HCT116 (cell line): ENCODE data around the gene INHBA. TPM values are rescaled to one million over a fixed set of nuclear protein-coding genes. Genes with fewer than 3 reads are reported as not detected.

Experiments
- ATAC-seq: fragments of 200-7000 bp; cut with Tn5 transposase; 2 replicates; pipeline ENCODE4 v1.9.1; 2020; ENCODE audit warnings: mild to moderate bottlenecking, moderate library complexity
- BruUV-seq: library from RNA; stranded (reverse); fragments of 400-500 nt; replicated peaks from 2 replicates; lab custom pipeline; 2021; lab: Mats Ljungman, UMichigan
- CTCF ChIA-PET: fragments of 300-600 bp; sonication (Branson Sonifier 250); formaldehyde crosslinking; loops from one replicate; lab custom pipeline; 2021; ENCODE audit warnings: antibody characterized with exemption; lab: Charles Lee
- POLR2A ChIA-PET: fragments of 300-600, 350-600 bp; sonication (Branson Sonifier 250); formaldehyde crosslinking; loops from one replicate; lab custom pipeline; 2021; ENCODE audit warnings: antibody characterized with exemption; lab: Charles Lee
- RAD21 ChIA-PET, 2 experiments: fragments of 300-600 bp; sonication (Branson Sonifier 250); formaldehyde crosslinking; loops; one replicate each; lab custom pipeline; 2023; ENCODE audit warnings: low total read pairs in 2 of 2; ENCODE audit not compliant: uncharacterized antibody in 2 of 2, unreplicated experiment in 2 of 2, low non-redundant PET in 1 of 2; lab: Charles Lee
- DNase-seq: peaks from one replicate; pipeline ENCODE4 v3.0.0-alpha.2; 2010; ENCODE audit warnings: low read depth, low spot score
- H2AFZ ChIP-seq: fragments of 200-600 bp; shearing (Covaris generic), sonication (generic); 2 replicates; pipeline ENCODE4 v1.6.1; 2017; ENCODE audit warnings: low read depth, mixed run types, mixed read lengths, antibody characterized with exemption, low read length; ENCODE audit not compliant: poor library complexity, severe bottlenecking
- H3K27ac ChIP-seq: 2 replicates; pipeline ENCODE4 v1.5.1; 2012; ENCODE audit warnings: low read depth, low read length
- H3K27me3 ChIP-seq: fragments of 200-600 bp; sonication (generic); 2 replicates; pipeline ENCODE4 v1.6.1; 2016; ENCODE audit warnings: mixed run types, low read length, mixed read lengths; ENCODE audit not compliant: insufficient read depth
- H3K36me3 ChIP-seq, 2 experiments: fragments of 200-500 bp in 1 of 2; fragments of 200-600 bp in 1 of 2; sonication (Bioruptor generic) in 1 of 2; sonication (generic) in 1 of 2; 2 replicates each; pipeline versions ENCODE4 v1.5.1 to v1.6.1; 2014 to 2016; ENCODE audit warnings: low read length in 2 of 2, inconsistent platforms in 1 of 2, mixed read lengths in 1 of 2, mixed run types in 1 of 2; ENCODE audit not compliant: insufficient read depth in 2 of 2, control insufficient read depth in 1 of 2
- H3K4me1 ChIP-seq, 2 experiments: fragments of 200-600 bp in 1 of 2; sonication (generic) in 1 of 2; 2 replicates each; pipeline versions ENCODE4 v1.5.1 to v1.6.1; 2012 to 2017; ENCODE audit warnings: low read length in 2 of 2, inconsistent platforms in 1 of 2, mild to moderate bottlenecking in 1 of 2, mixed read lengths in 1 of 2, mixed run types in 1 of 2, moderate library complexity in 1 of 2; ENCODE audit not compliant: insufficient read depth in 2 of 2, control insufficient read depth in 1 of 2
- H3K4me2 ChIP-seq: fragments of 200-600 bp; sonication (generic); 2 replicates; pipeline ENCODE4 v1.6.1; 2017; ENCODE audit warnings: mixed run types, low read length, mixed read lengths
- H3K4me3 ChIP-seq, 2 experiments: fragments of 200-600 bp in 1 of 2; sonication (generic) in 1 of 2; replicated peaks in 1 of 2; 2 replicates each; pipeline ENCODE4 v1.5.1; 2011 to 2016; ENCODE audit warnings: low read length in 2 of 2, control low read depth in 1 of 2, low read depth in 1 of 2, mild to moderate bottlenecking in 1 of 2, mixed read lengths in 1 of 2, mixed run types in 1 of 2
- H3K79me2 ChIP-seq: fragments of 200-600 bp; sonication (generic); 2 replicates; pipeline ENCODE4 v1.6.1; 2017; ENCODE audit warnings: mild to moderate bottlenecking, mixed run types, low read length, moderate library complexity, mixed read lengths; ENCODE audit not compliant: insufficient read depth
- H3K9ac ChIP-seq: fragments of 200-600 bp; sonication (generic); 2 replicates; pipeline ENCODE4 v1.6.1; 2016; ENCODE audit warnings: low read length, mixed read lengths
- H3K9me2 ChIP-seq: fragments of 200-600 bp; sonication (generic), shearing (Covaris generic); 2 replicates; pipeline ENCODE4 v1.6.1; 2017; ENCODE audit warnings: mixed run types, mild to moderate bottlenecking, moderate library complexity; ENCODE audit not compliant: insufficient read depth
- H3K9me3 ChIP-seq, 2 experiments: fragments of 200-500 bp in 1 of 2; fragments of 200-600 bp in 1 of 2; sonication (Bioruptor generic) in 1 of 2; sonication (generic) in 1 of 2; 2 replicates each; pipeline ENCODE4 v1.6.1; 2014 to 2017; ENCODE audit warnings: low read length in 2 of 2, mixed read lengths in 2 of 2, inconsistent platforms in 1 of 2, low read depth in 1 of 2, mild to moderate bottlenecking in 1 of 2, mixed run types in 1 of 2, moderate library complexity in 1 of 2; ENCODE audit not compliant: control insufficient read depth in 1 of 2, insufficient read depth in 1 of 2
- H4K20me1 ChIP-seq: fragments of 200-600 bp; sonication (generic), shearing (Covaris generic); 2 replicates; pipeline ENCODE4 v1.6.1; 2017; ENCODE audit warnings: mixed run types, mild to moderate bottlenecking, moderate library complexity; ENCODE audit not compliant: insufficient read depth
- EGR1 ChIP-seq: IDR thresholded peaks from 2 replicates; pipeline ENCODE4 v1.6.1; 2012; ENCODE audit warnings: low read depth
- ELF1 ChIP-seq: IDR thresholded peaks from 2 replicates; pipeline ENCODE4 v1.6.1; 2012; ENCODE audit warnings: low read depth, borderline replicate concordance
- FOSL1 ChIP-seq: IDR thresholded peaks from 2 replicates; pipeline ENCODE4 v1.6.1; 2012; ENCODE audit warnings: low read depth
- MAX ChIP-seq: IDR thresholded peaks from 2 replicates; pipeline ENCODE4 v1.6.1; 2012
- RAD21 ChIP-seq: IDR thresholded peaks from 2 replicates; pipeline ENCODE4 v1.6.1; 2012; ENCODE audit warnings: low read depth, mild to moderate bottlenecking
- SP1 ChIP-seq: IDR thresholded peaks from 2 replicates; pipeline ENCODE4 v1.6.1; 2012; ENCODE audit warnings: low read depth
- YY1 ChIP-seq: IDR thresholded peaks from 2 replicates; pipeline ENCODE4 v1.6.1; 2011; ENCODE audit warnings: low read length, low read depth, moderate library complexity, mild to moderate bottlenecking; ENCODE audit not compliant: insufficient replicate concordance; ENCODE audit errors: extremely low read depth
- ZNF274 ChIP-seq: fragments of 200-500 bp; sonication (Bioruptor generic); IDR thresholded peaks from 2 replicates; pipeline ENCODE4 v1.6.1; 2014; ENCODE audit warnings: mild to moderate bottlenecking, low read depth, low read length, inconsistent platforms
- intact Hi-C: fragments of 100-400 bp; cut with micrococcal nuclease; formaldehyde crosslinking; loops from 2 replicates; pipeline ENCODE4 v1.10.0; 2022
- total RNA-seq: library from RNA; stranded (reverse); gene quantifications from one replicate; pipeline ENCODE4 v1.2.1, GENCODE V29; 2021; ENCODE audit not compliant: unreplicated experiment
- TF ChIP-seq, protein P1 (sequence below): IDR thresholded peaks from 2 replicates; pipeline ENCODE4 v1.6.1; 2012; ENCODE audit warnings: low read depth

INHBA gene
- total RNA-seq, 1 experiment from 2014 or later, result 0.10 TPM

DNA sequence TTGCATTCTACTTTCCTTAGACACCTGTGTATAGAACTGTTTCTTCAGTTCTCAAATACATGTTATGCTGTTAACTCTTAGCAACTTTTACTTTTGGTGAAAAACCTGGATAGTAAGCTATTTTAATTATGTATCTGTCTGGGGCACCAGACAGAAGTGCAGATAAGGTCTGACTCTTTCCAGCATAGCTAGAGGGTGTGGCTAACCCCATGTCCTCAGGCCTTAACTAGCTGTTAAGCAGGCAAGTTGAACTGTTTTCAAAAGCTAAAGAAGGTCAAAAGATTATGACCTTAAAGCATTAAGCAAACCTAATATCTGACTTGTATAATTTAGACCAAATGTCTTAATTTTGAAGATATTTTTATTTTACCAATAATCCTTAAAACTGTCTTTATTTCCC, 45.1 kb upstream of the INHBA start:
- H2AFZ ChIP-seq, result no peak overlapping the region
- H3K27me3 ChIP-seq, result no peaks in the 10 kb centered on the region
- H3K9me3 ChIP-seq, result no peaks in the 10 kb centered on the region; a peak in 1 of 4 replicates
- H3K4me1 ChIP-seq, result no peaks in the 10 kb centered on the region
- ATAC-seq (no peak), DNase-seq (no peak)
- CTCF ChIA-PET, result no interaction called here
- H3K9me2 ChIP-seq, result no peaks in the 10 kb centered on the region
- H3K4me2 ChIP-seq, result no peak overlapping the region
- no peaks in the 10 kb centered on the region for H4K20me1 ChIP-seq
- no peaks in the 10 kb centered on the region for H3K36me3 ChIP-seq
- no peak for TF ChIP-seq YY1
- TF ChIP-seq FOSL1, result no peak
- TF ChIP-seq SP1, result no peak
- TF ChIP-seq EGR1, result no peak
- TF ChIP-seq ZNF274, result no peak
- TF ChIP-seq ELF1, result no peak
- TF ChIP-seq MAX, result no peak
- TF ChIP-seq, protein P1, sequence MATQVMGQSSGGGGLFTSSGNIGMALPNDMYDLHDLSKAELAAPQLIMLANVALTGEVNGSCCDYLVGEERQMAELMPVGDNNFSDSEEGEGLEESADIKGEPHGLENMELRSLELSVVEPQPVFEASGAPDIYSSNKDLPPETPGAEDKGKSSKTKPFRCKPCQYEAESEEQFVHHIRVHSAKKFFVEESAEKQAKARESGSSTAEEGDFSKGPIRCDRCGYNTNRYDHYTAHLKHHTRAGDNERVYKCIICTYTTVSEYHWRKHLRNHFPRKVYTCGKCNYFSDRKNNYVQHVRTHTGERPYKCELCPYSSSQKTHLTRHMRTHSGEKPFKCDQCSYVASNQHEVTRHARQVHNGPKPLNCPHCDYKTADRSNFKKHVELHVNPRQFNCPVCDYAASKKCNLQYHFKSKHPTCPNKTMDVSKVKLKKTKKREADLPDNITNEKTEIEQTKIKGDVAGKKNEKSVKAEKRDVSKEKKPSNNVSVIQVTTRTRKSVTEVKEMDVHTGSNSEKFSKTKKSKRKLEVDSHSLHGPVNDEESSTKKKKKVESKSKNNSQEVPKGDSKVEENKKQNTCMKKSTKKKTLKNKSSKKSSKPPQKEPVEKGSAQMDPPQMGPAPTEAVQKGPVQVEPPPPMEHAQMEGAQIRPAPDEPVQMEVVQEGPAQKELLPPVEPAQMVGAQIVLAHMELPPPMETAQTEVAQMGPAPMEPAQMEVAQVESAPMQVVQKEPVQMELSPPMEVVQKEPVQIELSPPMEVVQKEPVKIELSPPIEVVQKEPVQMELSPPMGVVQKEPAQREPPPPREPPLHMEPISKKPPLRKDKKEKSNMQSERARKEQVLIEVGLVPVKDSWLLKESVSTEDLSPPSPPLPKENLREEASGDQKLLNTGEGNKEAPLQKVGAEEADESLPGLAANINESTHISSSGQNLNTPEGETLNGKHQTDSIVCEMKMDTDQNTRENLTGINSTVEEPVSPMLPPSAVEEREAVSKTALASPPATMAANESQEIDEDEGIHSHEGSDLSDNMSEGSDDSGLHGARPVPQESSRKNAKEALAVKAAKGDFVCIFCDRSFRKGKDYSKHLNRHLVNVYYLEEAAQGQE, result no peak
- TF ChIP-seq RAD21, result no peak
- H3K79me2 ChIP-seq, result no peaks in the 10 kb centered on the region
- BruUV-seq, result no TSS peak
- H3K9ac ChIP-seq, result no peak overlapping the region
- H3K4me3 ChIP-seq, result no peak overlapping the region
- intact Hi-C loops, result no loop called here
- RAD21 ChIA-PET, result no interaction called here
- no peak overlapping the region for H3K27ac ChIP-seq
- POLR2A ChIA-PET, result no interaction called here
